ENCODE data around the gene F7. TPM values are rescaled to one million over a fixed set of nuclear protein-coding genes. Genes with fewer than 3 reads are reported as not detected.

F7 gene
- total RNA-seq, 1 experiment from 2014 or later = 0.26 TPM

- TF ChIP-seq AR (CRISPR knock-in tag; IDR thresholded peaks at IDR 0.05) = no peak
- TF ChIP-seq SMAD3 (CRISPR knock-in tag; IDR thresholded peaks at IDR 0.05; ENCODE audit: borderline replicate concordance) = no peak
- no peak for TF ChIP-seq ZNF671 (CRISPR knock-in tag; IDR thresholded peaks at IDR 0.05)
- TF ChIP-seq, protein P1, sequence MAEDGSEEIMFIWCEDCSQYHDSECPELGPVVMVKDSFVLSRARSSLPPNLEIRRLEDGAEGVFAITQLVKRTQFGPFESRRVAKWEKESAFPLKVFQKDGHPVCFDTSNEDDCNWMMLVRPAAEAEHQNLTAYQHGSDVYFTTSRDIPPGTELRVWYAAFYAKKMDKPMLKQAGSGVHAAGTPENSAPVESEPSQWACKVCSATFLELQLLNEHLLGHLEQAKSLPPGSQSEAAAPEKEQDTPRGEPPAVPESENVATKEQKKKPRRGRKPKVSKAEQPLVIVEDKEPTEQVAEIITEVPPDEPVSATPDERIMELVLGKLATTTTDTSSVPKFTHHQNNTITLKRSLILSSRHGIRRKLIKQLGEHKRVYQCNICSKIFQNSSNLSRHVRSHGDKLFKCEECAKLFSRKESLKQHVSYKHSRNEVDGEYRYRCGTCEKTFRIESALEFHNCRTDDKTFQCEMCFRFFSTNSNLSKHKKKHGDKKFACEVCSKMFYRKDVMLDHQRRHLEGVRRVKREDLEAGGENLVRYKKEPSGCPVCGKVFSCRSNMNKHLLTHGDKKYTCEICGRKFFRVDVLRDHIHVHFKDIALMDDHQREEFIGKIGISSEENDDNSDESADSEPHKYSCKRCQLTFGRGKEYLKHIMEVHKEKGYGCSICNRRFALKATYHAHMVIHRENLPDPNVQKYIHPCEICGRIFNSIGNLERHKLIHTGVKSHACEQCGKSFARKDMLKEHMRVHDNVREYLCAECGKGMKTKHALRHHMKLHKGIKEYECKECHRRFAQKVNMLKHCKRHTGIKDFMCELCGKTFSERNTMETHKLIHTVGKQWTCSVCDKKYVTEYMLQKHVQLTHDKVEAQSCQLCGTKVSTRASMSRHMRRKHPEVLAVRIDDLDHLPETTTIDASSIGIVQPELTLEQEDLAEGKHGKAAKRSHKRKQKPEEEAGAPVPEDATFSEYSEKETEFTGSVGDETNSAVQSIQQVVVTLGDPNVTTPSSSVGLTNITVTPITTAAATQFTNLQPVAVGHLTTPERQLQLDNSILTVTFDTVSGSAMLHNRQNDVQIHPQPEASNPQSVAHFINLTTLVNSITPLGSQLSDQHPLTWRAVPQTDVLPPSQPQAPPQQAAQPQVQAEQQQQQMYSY (CRISPR knock-in tag; IDR thresholded peaks at IDR 0.05) = no peak
- TF ChIP-seq ARID4B (CRISPR knock-in tag; IDR thresholded peaks at IDR 0.05; ENCODE audit: borderline replicate concordance) = no peak
These were observed 36.0 kb downstream of the F7 start (continued) for GRCh38 chr13:113141601-113141970.

DNA sequence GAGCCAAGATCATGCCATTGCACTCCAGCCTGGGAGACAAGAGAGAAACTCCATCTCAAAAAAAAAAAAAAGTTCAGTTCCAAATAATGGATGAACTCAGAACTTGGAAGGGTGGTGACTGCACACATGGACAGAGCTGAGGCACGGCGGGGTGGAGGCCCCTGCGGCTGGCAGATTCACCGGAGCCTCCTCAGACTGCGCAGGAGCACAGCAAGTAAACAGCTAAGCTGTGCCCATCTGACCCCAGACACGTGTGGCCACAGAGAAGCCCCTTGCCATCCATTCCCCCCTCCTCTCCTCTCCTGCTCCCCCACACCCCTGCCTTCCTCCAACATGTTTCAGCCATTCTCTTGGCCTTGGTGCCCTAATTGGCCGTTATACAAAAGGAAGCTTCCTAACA lies 37.3 kb downstream of the F7 start:
- CTCF ChIA-PET = interaction anchor here (0.7 kb wide), 3 partner anchors 8 to 94 kb away, joined by 3 to 6 read pairs (median 4); no protein-coding TSS in a partner anchor
- no peak for DNase-seq (ENCODE audit: low spot score)
- H3K36me3 Mint-ChIP-seq = no peaks in the 10 kb centered on the region
- POLR2A ChIA-PET = no interaction called here
- H3K27me3 Mint-ChIP-seq (ENCODE audit: low read depth) = no peaks in the 10 kb centered on the region
- H3K9me3 Mint-ChIP-seq = no peaks in the 10 kb centered on the region
- H3K27ac Mint-ChIP-seq = no peak overlapping the region
- H3K4me3 Mint-ChIP-seq = no peak overlapping the region
- no peak for ATAC-seq
- TF ChIP-seq AFF4 (CRISPR knock-in tag; IDR thresholded peaks at IDR 0.05; ENCODE audit: borderline replicate concordance) = no peak
- TF ChIP-seq JUN (CRISPR knock-in tag; IDR thresholded peaks at IDR 0.05) = no peak
- TF ChIP-seq RORB (CRISPR knock-in tag; IDR thresholded peaks at IDR 0.05) = no peak
- peaks cover 2% of the 10 kb centered on the region for H3K4me1 Mint-ChIP-seq

Data from WTC11 (cell line).